ENCODE data around the gene VEZT. TPM values are rescaled to one million over a fixed set of nuclear protein-coding genes. Genes with fewer than 3 reads are reported as not detected.

VEZT gene
- total RNA-seq, 2 donors from 2014 or later: 146 to 201 TPM

- H3K4me3 ChIP-seq (ENCODE audit: low read length): no peak overlapping the region
- peaks cover 3% of the 10 kb centered on the region for H3K4me1 ChIP-seq (ENCODE audit: control insufficient read depth, insufficient read depth, low read length)
- H3K36me3 Mint-ChIP-seq (ENCODE audit: low read depth): peaks cover 68% of the 10 kb centered on the region
- H3K27me3 Mint-ChIP-seq (ENCODE audit: insufficient read depth): no peaks in the 10 kb centered on the region
- no peak overlapping the region for H3K4me3 Mint-ChIP-seq
- H3K9me3 ChIP-seq (ENCODE audit: control insufficient read depth, low read length): no peaks in the 10 kb centered on the region
- DNase-seq: no peak
- no peak for TF ChIP-seq CTCF (conservative IDR thresholded peaks at IDR 0.05)
- 70 to 92% methylated on average over 2 to 3 of the region's 3 CpGs for WGBS, 2 experiments (ENCODE audit: insufficient coverage in 1 of 2, insufficient read length in 1 of 2)
- H3K27ac ChIP-seq (ENCODE audit: low read depth, low read length): no peak overlapping the region
- H3K4me1 Mint-ChIP-seq: peaks cover 22% of the 10 kb centered on the region
- H3K27me3 ChIP-seq (ENCODE audit: control insufficient read depth, insufficient read depth, low read length, poor library complexity, severe bottlenecking): no peaks in the 10 kb centered on the region
- no peaks in the 10 kb centered on the region for H3K9me3 Mint-ChIP-seq
- H3K27ac Mint-ChIP-seq: no peak overlapping the region
- H3K9ac ChIP-seq (ENCODE audit: extremely low read depth, low read length, poor library complexity, severe bottlenecking): no peak overlapping the region
- peaks cover 83% of the 10 kb centered on the region for H3K36me3 ChIP-seq (ENCODE audit: control insufficient read depth, insufficient read depth, low read length)
These were observed 39.9 kb downstream of the VEZT start for GRCh38 chr12:95257541-95257940.

- H3K9me3 Mint-ChIP-seq: no peaks in the 10 kb centered on the region
- no peak overlapping the region for H3K27ac Mint-ChIP-seq
- Histone ChIP-seq H3K9ac (ENCODE audit: extremely low read depth, low read length, poor library complexity, severe bottlenecking) (no peak overlapping the region), H3K27ac (ENCODE audit: low read depth, low read length) (no peak overlapping the region), H3K4me1 (ENCODE audit: control insufficient read depth, insufficient read depth, low read length) (peaks cover 3% of the 10 kb centered on the region), H3K36me3 (ENCODE audit: control insufficient read depth, insufficient read depth, low read length) (peaks cover 84% of the 10 kb centered on the region), H3K27me3 (ENCODE audit: control insufficient read depth, insufficient read depth, low read length, poor library complexity, severe bottlenecking) (no peaks in the 10 kb centered on the region), H3K9me3 (ENCODE audit: control insufficient read depth, low read length) (no peaks in the 10 kb centered on the region), H3K4me3 (ENCODE audit: low read length) (no peak overlapping the region)
- peaks cover 68% of the 10 kb centered on the region for H3K36me3 Mint-ChIP-seq (ENCODE audit: low read depth)
- no peak for TF ChIP-seq CTCF (conservative IDR thresholded peaks at IDR 0.05)
- no peak for DNase-seq
- peaks cover 22% of the 10 kb centered on the region for H3K4me1 Mint-ChIP-seq
- 94 to 100% methylated on average over 1 to 2 of the region's 2 CpGs for WGBS, 2 experiments (ENCODE audit: insufficient coverage in 1 of 2, insufficient read length in 1 of 2)
- H3K27me3 Mint-ChIP-seq (ENCODE audit: insufficient read depth): no peaks in the 10 kb centered on the region
- no peak overlapping the region for H3K4me3 Mint-ChIP-seq
These were observed 40.5 kb downstream of the VEZT start for GRCh38 chr12:95258151-95258550.

- Mint-ChIP-seq H3K36me3 (ENCODE audit: low read depth) (peaks cover 68% of the 10 kb centered on the region), H3K4me3 (no peak overlapping the region), H3K27ac (no peak overlapping the region), H3K27me3 (ENCODE audit: insufficient read depth) (no peaks in the 10 kb centered on the region), H3K9me3 (no peaks in the 10 kb centered on the region), H3K4me1 (peaks cover 22% of the 10 kb centered on the region)
- Histone ChIP-seq H3K9ac (ENCODE audit: extremely low read depth, low read length, poor library complexity, severe bottlenecking) (no peak overlapping the region), H3K9me3 (ENCODE audit: control insufficient read depth, low read length) (no peaks in the 10 kb centered on the region), H3K4me1 (ENCODE audit: control insufficient read depth, insufficient read depth, low read length) (peaks cover 3% of the 10 kb centered on the region), H3K4me3 (ENCODE audit: low read length) (no peak overlapping the region), H3K27me3 (ENCODE audit: control insufficient read depth, insufficient read depth, low read length, poor library complexity, severe bottlenecking) (no peaks in the 10 kb centered on the region), H3K36me3 (ENCODE audit: control insufficient read depth, insufficient read depth, low read length) (peaks cover 84% of the 10 kb centered on the region), H3K27ac (ENCODE audit: low read depth, low read length) (no peak overlapping the region)
- WGBS, 2 experiments (ENCODE audit: insufficient coverage in 1 of 2, insufficient read length in 1 of 2): 77% methylated on average over 1 of the region's 2 CpGs; no CpG with 5 or more reads in 1 of the 2 experiments
- no peak for TF ChIP-seq CTCF (conservative IDR thresholded peaks at IDR 0.05)
- no peak for DNase-seq
These were observed 41.2 kb downstream of the VEZT start for GRCh38 chr12:95258803-95259202.

Data from endodermal cell (in vitro differentiated cells).